Measurements from ENCODE around the gene THTPA. TPM values are rescaled to one million over a fixed set of nuclear protein-coding genes. Genes with fewer than 3 reads are reported as not detected.

Gene THTPA
- total and polyA plus RNA-seq, 2 of the 13 experiments (the other 11 are each of a cell fraction or from before 2014, with no cell fraction given), result 7.4 to 8.7 TPM

GRCh38 chr14:23539248-23540140 lies 16.6 kb upstream of the THTPA start (continued):
- TF ChIP-seq ZNF749 (CRISPR knock-in tag; IDR thresholded peaks at IDR 0.05; ENCODE audit: borderline replicate concordance), result no peak
- TF ChIP-seq SIX4 (CRISPR knock-in tag; IDR thresholded peaks at IDR 0.05), result no peak
- TF ChIP-seq MLLT10 (CRISPR knock-in tag; IDR thresholded peaks at IDR 0.05), result no peak
- no peak for TF ChIP-seq ZNF580 (CRISPR knock-in tag; IDR thresholded peaks at IDR 0.05; ENCODE audit: borderline replicate concordance, low read depth)
- TF ChIP-seq RXRA (CRISPR knock-in tag; IDR thresholded peaks at IDR 0.05), result 0 out of 2 replicates have a peak, but pooled peaks have one; percentile 18
- TF ChIP-seq DMTF1 (CRISPR knock-in tag; IDR thresholded peaks at IDR 0.05), result no peak
- TF ChIP-seq FUBP1 (CRISPR knock-in tag; IDR thresholded peaks at IDR 0.05; ENCODE audit: borderline replicate concordance), result no peak
- no peak for TF ChIP-seq ZNF790 (CRISPR knock-in tag; IDR thresholded peaks at IDR 0.05; ENCODE audit: borderline replicate concordance)
- TF ChIP-seq MXD3 (CRISPR knock-in tag; IDR thresholded peaks at IDR 0.05), result no peak
- TF ChIP-seq ZNF619 (CRISPR knock-in tag; IDR thresholded peaks at IDR 0.05), result no peak
- 0 out of 2 replicates have a peak, but pooled peaks have one; percentile 18 for TF ChIP-seq MED1 (CRISPR knock-in tag; IDR thresholded peaks at IDR 0.05)
- TF ChIP-seq MLX (CRISPR knock-in tag; IDR thresholded peaks at IDR 0.05), result no peak
- TF ChIP-seq HCFC1 (IDR thresholded peaks at IDR 0.05; ENCODE audit: low read depth, low read length), result peak; percentile 12; the same call in 1 of the 2 replicates
- no peak for TF ChIP-seq JARID2 (CRISPR knock-in tag; IDR thresholded peaks at IDR 0.05; ENCODE audit: insufficient replicate concordance)
- no peak for TF ChIP-seq ZNF337 (CRISPR knock-in tag; IDR thresholded peaks at IDR 0.05; ENCODE audit: borderline replicate concordance, low read depth)
- TF ChIP-seq ZXDC (CRISPR knock-in tag; IDR thresholded peaks at IDR 0.05), result no peak
- no peak for TF ChIP-seq ZC3H4 (CRISPR knock-in tag; IDR thresholded peaks at IDR 0.05; ENCODE audit: borderline replicate concordance)
- no peak for TF ChIP-seq DRAP1 (CRISPR knock-in tag; IDR thresholded peaks at IDR 0.05)
- TF ChIP-seq ZNF264 (CRISPR knock-in tag; IDR thresholded peaks at IDR 0.05), result no peak

Data from HepG2 (cell line).